Measurements from ENCODE around the gene ALDH5A1. TPM values are rescaled to one million over a fixed set of nuclear protein-coding genes. Genes with fewer than 3 reads are reported as not detected.

Gene ALDH5A1
- total RNA-seq, 4 donors from 2014 or later, result 1.5 to 3.4 (median 3.1) TPM

GRCh38 chr6:24545691-24546090 lies 50.9 kb downstream of the ALDH5A1 start:
- no peak for ATAC-seq

GRCh38 chr6:24546439-24546838 lies 51.7 kb downstream of the ALDH5A1 start:
- no peak for ATAC-seq
- WGBS, 2 donors (ENCODE audit: low coverage in 1 of 2), result 74% methylated on average over 5 to 7 of the region's 7 CpGs

More at GRCh38 chr6:24545691-24546090, 50.9 kb downstream of the ALDH5A1 start:
- no peaks in the 10 kb centered on the region for H3K9me3 ChIP-seq
- no peaks in the 10 kb centered on the region for H3K4me1 ChIP-seq
- TF ChIP-seq POLR2A (IDR thresholded peaks at IDR 0.05), result no peak
- TF ChIP-seq, protein P1, sequence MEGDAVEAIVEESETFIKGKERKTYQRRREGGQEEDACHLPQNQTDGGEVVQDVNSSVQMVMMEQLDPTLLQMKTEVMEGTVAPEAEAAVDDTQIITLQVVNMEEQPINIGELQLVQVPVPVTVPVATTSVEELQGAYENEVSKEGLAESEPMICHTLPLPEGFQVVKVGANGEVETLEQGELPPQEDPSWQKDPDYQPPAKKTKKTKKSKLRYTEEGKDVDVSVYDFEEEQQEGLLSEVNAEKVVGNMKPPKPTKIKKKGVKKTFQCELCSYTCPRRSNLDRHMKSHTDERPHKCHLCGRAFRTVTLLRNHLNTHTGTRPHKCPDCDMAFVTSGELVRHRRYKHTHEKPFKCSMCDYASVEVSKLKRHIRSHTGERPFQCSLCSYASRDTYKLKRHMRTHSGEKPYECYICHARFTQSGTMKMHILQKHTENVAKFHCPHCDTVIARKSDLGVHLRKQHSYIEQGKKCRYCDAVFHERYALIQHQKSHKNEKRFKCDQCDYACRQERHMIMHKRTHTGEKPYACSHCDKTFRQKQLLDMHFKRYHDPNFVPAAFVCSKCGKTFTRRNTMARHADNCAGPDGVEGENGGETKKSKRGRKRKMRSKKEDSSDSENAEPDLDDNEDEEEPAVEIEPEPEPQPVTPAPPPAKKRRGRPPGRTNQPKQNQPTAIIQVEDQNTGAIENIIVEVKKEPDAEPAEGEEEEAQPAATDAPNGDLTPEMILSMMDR (IDR thresholded peaks at IDR 0.05), result no peak
- 81 to 82% methylated on average over 3 of the region's 3 CpGs for WGBS, 2 donors (ENCODE audit: low coverage in 1 of 2)
- H3K4me3 ChIP-seq, result no peak overlapping the region
- no peaks in the 10 kb centered on the region for H3K36me3 ChIP-seq
- H3K27ac ChIP-seq, result no peak overlapping the region
- H3K27me3 ChIP-seq, result peaks cover 14% of the 10 kb centered on the region

GRCh38 chr6:24547243-24547642 lies 52.5 kb downstream of the ALDH5A1 start:
- H3K36me3 ChIP-seq, result no peaks in the 10 kb centered on the region
- H3K4me1 ChIP-seq, result no peaks in the 10 kb centered on the region
- H3K27me3 ChIP-seq, result peaks cover 14% of the 10 kb centered on the region
- TF ChIP-seq POLR2AphosphoS5 (IDR thresholded peaks at IDR 0.05), result no peak
- no peak overlapping the region for H3K27ac ChIP-seq
- no peaks in the 10 kb centered on the region for H3K9me3 ChIP-seq
- WGBS, 2 donors (ENCODE audit: low coverage in 1 of 2), result 11 to 38% methylated on average over 5 to 8 of the region's 12 CpGs
- no peak for ATAC-seq
- no peak overlapping the region for H3K4me3 ChIP-seq

More at GRCh38 chr6:24546439-24546838, 51.7 kb downstream of the ALDH5A1 start:
- Histone ChIP-seq H3K4me3 (no peak overlapping the region), H3K27ac (no peak overlapping the region), H3K27me3 (peaks cover 14% of the 10 kb centered on the region), H3K9me3 (no peaks in the 10 kb centered on the region), H3K36me3 (no peaks in the 10 kb centered on the region), H3K4me1 (no peaks in the 10 kb centered on the region)
- TF ChIP-seq POLR2AphosphoS5 (IDR thresholded peaks at IDR 0.05) (no peak), POLR2A (IDR thresholded peaks at IDR 0.05) (no peak), EP300 (IDR thresholded peaks at IDR 0.05) (no peak)
- TF ChIP-seq, protein P1 (IDR thresholded peaks at IDR 0.05), result no peak

DNA sequence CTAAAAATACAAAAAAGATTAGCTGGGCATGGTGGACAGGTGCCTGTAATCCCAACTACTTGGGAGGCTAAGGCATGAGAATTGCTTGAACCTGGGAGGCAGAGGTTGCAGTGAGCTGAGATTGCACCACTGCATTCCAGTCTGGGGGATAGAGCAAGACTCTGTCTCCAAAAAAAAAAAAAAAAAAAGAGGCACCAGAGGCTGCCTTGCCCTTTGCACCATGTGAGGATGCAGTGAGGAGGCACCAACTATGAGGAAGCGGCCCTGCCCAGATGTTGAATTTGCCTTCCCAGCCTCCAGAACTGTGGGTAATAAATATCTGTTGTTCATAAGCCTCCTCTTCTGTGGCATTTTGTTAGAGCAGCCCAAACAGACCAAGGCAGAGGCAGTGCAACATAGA lies 54.4 kb downstream of the ALDH5A1 start:
- peaks cover 14% of the 10 kb centered on the region for H3K27me3 ChIP-seq
- H3K36me3 ChIP-seq, result no peaks in the 10 kb centered on the region
- no peaks in the 10 kb centered on the region for H3K4me1 ChIP-seq
- no peak overlapping the region for H3K27ac ChIP-seq
- TF ChIP-seq POLR2AphosphoS5 (IDR thresholded peaks at IDR 0.05), result no peak
- TF ChIP-seq, protein P1 (IDR thresholded peaks at IDR 0.05), result no peak
- TF ChIP-seq POLR2A (IDR thresholded peaks at IDR 0.05), result no peak
- TF ChIP-seq EP300 (IDR thresholded peaks at IDR 0.05), result no peak
- no peaks in the 10 kb centered on the region for H3K9me3 ChIP-seq
- WGBS, 2 donors (ENCODE audit: low coverage in 1 of 2), result 100% methylated on average over 1 of the region's 1 CpG; no CpG with 5 or more reads in 1 of the 2 donors
- no peak for ATAC-seq
- no peak overlapping the region for H3K4me3 ChIP-seq

- H3K4me1 ChIP-seq, result no peaks in the 10 kb centered on the region
- TF ChIP-seq EP300 (IDR thresholded peaks at IDR 0.05) (no peak), POLR2AphosphoS5 (IDR thresholded peaks at IDR 0.05) (no peak), POLR2A (IDR thresholded peaks at IDR 0.05) (no peak)
- TF ChIP-seq, protein P1 (IDR thresholded peaks at IDR 0.05), result no peak
- H3K27ac ChIP-seq, result no peak overlapping the region
- ATAC-seq, result no peak
- WGBS, 2 donors (ENCODE audit: low coverage in 1 of 2), result 81% methylated on average over 12 of the region's 13 CpGs
- no peaks in the 10 kb centered on the region for H3K9me3 ChIP-seq
- H3K4me3 ChIP-seq, result no peak overlapping the region
- no peaks in the 10 kb centered on the region for H3K36me3 ChIP-seq
- H3K27me3 ChIP-seq, result peaks cover 14% of the 10 kb centered on the region
Observed at GRCh38 chr6:24549674-24550353, 55.0 kb downstream of the ALDH5A1 start.

All from gastroesophageal sphincter (tissue), 4 donors.